Measurements from ENCODE around the gene C5AR2.
A peak's percentile ranks its signal among the peaks of the same experiment; 100 is the strongest.
"Not testable (repeated sequence)": the region's sequence is repeated elsewhere in the genome, so short reads cannot be mapped to it uniquely, and the experiment has no call there.

The C5AR2 gene

DNA sequence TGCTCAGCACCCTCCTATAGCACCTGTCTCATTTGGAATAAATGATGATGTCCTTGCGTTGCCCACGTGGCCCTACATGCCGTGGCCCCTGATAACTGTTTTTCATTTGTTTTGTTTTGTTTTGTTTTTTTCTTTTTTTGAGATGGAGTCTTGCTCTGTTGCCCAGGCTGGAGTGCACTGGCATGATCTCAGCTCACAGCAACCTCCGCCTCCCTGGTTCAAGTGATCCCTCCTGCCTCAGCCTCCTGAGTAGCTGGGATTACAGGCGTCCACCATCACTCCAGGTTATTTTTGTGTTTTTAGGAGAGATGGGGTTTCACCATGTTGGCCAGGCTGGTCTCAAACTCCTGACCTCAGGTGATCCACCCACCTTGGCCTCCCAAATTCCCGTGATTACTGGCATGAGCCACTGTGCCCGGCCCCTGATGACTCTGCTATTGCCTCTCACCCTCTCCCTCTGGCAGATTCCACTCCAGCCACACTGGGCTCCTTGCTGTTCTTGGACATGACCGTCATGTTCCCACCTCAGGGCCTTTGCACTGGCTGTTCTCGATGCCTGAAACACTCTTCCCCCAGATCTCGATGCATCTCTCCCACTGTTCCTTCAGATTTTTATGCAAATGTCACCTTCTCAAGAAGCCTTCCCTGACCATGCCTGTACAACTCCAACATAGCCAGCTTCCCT lies 7.4 kb downstream of the C5AR2 start:
- H3K27ac ChIP-seq: peak overlapping the region; percentile 99
- no peaks in the 10 kb centered on the region for H3K9me3 ChIP-seq
- peaks cover 52 to 65% of the 10 kb centered on the region in 2 experiments for H3K4me1 ChIP-seq (ENCODE audit: control insufficient read depth in 1 of 2, insufficient read depth in 1 of 2, low read depth in 1 of 2, low read length in 1 of 2)
- H3K27me3 ChIP-seq: no peaks in the 10 kb centered on the region
- H3K4me3 ChIP-seq (ENCODE audit: low read depth in 1 of 2, low read length in 1 of 2): peak overlapping the region; percentile 86 to 89
- TF ChIP-seq, protein P1, sequence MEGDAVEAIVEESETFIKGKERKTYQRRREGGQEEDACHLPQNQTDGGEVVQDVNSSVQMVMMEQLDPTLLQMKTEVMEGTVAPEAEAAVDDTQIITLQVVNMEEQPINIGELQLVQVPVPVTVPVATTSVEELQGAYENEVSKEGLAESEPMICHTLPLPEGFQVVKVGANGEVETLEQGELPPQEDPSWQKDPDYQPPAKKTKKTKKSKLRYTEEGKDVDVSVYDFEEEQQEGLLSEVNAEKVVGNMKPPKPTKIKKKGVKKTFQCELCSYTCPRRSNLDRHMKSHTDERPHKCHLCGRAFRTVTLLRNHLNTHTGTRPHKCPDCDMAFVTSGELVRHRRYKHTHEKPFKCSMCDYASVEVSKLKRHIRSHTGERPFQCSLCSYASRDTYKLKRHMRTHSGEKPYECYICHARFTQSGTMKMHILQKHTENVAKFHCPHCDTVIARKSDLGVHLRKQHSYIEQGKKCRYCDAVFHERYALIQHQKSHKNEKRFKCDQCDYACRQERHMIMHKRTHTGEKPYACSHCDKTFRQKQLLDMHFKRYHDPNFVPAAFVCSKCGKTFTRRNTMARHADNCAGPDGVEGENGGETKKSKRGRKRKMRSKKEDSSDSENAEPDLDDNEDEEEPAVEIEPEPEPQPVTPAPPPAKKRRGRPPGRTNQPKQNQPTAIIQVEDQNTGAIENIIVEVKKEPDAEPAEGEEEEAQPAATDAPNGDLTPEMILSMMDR (IDR thresholded peaks at IDR 0.05): no peak
- H3K36me3 ChIP-seq: peaks cover 55% of the 10 kb centered on the region

GRCh38 chr19:47340477-47341208 lies 8.7 kb downstream of the C5AR2 start:
- TF ChIP-seq, protein P1 (IDR thresholded peaks at IDR 0.05): no peak
- Histone ChIP-seq H3K36me3 (peaks cover 66% of the 10 kb centered on the region), H3K4me1 (ENCODE audit: control insufficient read depth in 1 of 2, insufficient read depth in 1 of 2, low read depth in 1 of 2, low read length in 1 of 2) (peaks cover 39 to 55% of the 10 kb centered on the region in 2 experiments), H3K9me3 (no peaks in the 10 kb centered on the region), H3K27ac (peak overlapping the region; percentile 99), H3K4me3 (ENCODE audit: low read depth in 1 of 2, low read length in 1 of 2) (no peak overlapping the region), H3K27me3 (no peaks in the 10 kb centered on the region)

- Histone ChIP-seq H3K4me1 (ENCODE audit: control insufficient read depth in 1 of 2, insufficient read depth in 1 of 2, low read depth in 1 of 2, low read length in 1 of 2) (peaks cover 35 to 55% of the 10 kb centered on the region in 2 experiments), H3K4me3 (ENCODE audit: low read depth in 1 of 2, low read length in 1 of 2) (peak overlapping the region in 1 of 2 experiments; percentile 14), H3K27me3 (no peaks in the 10 kb centered on the region), H3K27ac (peak overlapping the region; percentile 99), H3K36me3 (peaks cover 71% of the 10 kb centered on the region), H3K9me3 (no peaks in the 10 kb centered on the region)
- TF ChIP-seq, protein P1 (IDR thresholded peaks at IDR 0.05): no peak
Observed at GRCh38 chr19:47341734-47342133, 9.8 kb downstream of the C5AR2 start.

- peak overlapping the region; percentile 99 for H3K27ac ChIP-seq
- H3K4me1 ChIP-seq (ENCODE audit: control insufficient read depth in 1 of 2, insufficient read depth in 1 of 2, low read depth in 1 of 2, low read length in 1 of 2): peaks cover 42 to 65% of the 10 kb centered on the region in 2 experiments
- H3K9me3 ChIP-seq: no peaks in the 10 kb centered on the region
- H3K4me3 ChIP-seq (ENCODE audit: low read depth in 1 of 2, low read length in 1 of 2): no peak overlapping the region
- H3K27me3 ChIP-seq: no peaks in the 10 kb centered on the region
- TF ChIP-seq, protein P1 (IDR thresholded peaks at IDR 0.05): no peak
- peaks cover 83% of the 10 kb centered on the region for H3K36me3 ChIP-seq
Observed at GRCh38 chr19:47343194-47343802, 11.3 kb downstream of the C5AR2 start.

DNA sequence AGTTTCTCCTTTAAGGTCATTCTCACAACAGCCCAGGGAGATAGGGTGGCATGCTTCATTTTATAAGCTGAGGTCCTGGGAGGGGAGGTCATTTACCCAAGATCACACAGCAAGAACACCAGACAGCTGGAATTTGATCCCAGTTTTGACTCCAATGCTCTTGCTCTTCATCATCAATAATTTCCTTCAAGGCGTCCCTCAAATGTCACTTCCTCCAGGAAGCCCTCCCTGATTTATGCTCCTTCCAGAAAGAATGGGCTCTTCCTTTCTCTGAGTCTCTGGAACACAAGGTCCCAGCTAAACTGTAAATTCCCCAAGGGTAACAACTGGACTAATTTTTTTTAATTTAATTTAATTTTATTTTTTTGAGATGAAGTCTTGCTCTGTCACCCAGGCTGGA lies 12.4 kb downstream of the C5AR2 start:
- TF ChIP-seq, protein P1 (IDR thresholded peaks at IDR 0.05): no peak
- peaks cover 38 to 61% of the 10 kb centered on the region in 2 experiments for H3K4me1 ChIP-seq (ENCODE audit: control insufficient read depth in 1 of 2, insufficient read depth in 1 of 2, low read depth in 1 of 2, low read length in 1 of 2)
- no peak overlapping the region for H3K4me3 ChIP-seq (ENCODE audit: low read depth in 1 of 2, low read length in 1 of 2)
- peak overlapping the region; percentile 99 for H3K27ac ChIP-seq
- no peaks in the 10 kb centered on the region for H3K27me3 ChIP-seq
- H3K9me3 ChIP-seq: no peaks in the 10 kb centered on the region
- H3K36me3 ChIP-seq: peaks cover 77% of the 10 kb centered on the region

- not testable (repeated sequence) for H3K9me3 ChIP-seq, H3K27me3 ChIP-seq
- H3K27ac ChIP-seq: peak overlapping the region; percentile 99
- H3K4me1 ChIP-seq (ENCODE audit: control insufficient read depth in 1 of 2, insufficient read depth in 1 of 2, low read depth in 1 of 2, low read length in 1 of 2): peaks cover 42 to 58% of the 10 kb centered on the region in 2 experiments
- H3K36me3 ChIP-seq: peaks cover 63% of the 10 kb centered on the region
- H3K4me3 ChIP-seq (ENCODE audit: low read depth in 1 of 2, low read length in 1 of 2): peak overlapping the region in 1 of 2 experiments; percentile 5
Observed at GRCh38 chr19:47346024-47346423, 14.0 kb downstream of the C5AR2 start.
